ENCODE results near the gene GLB1L.

DNA sequence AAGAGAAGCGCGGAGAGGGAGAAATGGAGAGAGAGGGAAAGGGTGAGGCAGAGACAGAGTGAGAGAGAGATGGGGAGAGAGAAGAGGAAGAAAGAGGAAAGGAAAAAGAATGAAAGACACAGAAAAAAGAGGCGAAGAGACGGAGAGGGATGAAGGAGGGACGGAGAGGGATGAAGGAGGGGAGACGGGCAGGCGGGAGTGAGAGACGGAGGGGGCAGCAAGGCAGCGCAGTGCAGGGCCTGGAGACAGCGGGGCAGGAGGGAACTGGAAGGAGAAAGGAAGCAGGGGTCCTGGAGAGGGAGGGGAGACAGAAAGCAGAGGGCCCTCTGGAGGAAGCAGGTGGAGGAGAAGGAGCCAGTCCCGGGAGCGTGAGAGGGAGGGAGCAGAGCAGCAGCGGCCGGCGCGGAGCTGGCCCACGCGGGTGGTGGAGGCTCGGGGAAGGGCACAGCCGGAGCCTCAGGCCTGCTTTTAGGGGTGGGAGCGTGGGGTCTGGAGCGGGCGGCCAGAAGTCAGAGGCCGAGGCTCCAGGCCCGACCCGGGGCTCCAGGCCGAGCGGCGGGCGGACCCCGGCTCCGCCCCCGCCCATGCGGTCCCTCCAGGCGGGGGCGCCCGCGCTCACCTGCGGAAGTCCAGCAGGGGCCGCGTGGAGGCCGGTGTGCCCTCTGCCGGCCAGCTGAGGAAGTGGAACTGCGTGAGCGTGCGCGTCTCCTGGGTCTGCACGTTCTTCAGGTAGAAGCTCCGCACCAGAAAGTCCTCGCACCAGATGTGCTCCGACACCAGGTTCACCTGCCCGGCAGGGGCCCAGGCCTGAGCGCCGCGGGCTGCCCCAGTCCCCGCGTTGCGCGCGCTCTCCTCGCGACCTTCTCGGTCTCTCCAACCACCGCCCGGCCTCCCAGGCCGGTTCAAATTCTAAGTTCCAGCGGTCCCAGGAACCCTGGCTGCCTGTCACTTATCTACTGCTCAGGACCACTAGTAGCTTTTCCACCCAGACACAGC is 49.4 kb upstream of the GLB1L start:
- TF ChIP-seq EP300 (IDR thresholded peaks at IDR 0.05): no peak
- TF ChIP-seq, protein P1, sequence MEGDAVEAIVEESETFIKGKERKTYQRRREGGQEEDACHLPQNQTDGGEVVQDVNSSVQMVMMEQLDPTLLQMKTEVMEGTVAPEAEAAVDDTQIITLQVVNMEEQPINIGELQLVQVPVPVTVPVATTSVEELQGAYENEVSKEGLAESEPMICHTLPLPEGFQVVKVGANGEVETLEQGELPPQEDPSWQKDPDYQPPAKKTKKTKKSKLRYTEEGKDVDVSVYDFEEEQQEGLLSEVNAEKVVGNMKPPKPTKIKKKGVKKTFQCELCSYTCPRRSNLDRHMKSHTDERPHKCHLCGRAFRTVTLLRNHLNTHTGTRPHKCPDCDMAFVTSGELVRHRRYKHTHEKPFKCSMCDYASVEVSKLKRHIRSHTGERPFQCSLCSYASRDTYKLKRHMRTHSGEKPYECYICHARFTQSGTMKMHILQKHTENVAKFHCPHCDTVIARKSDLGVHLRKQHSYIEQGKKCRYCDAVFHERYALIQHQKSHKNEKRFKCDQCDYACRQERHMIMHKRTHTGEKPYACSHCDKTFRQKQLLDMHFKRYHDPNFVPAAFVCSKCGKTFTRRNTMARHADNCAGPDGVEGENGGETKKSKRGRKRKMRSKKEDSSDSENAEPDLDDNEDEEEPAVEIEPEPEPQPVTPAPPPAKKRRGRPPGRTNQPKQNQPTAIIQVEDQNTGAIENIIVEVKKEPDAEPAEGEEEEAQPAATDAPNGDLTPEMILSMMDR (IDR thresholded peaks at IDR 0.05): peak in 6 of 7 experiments; percentile 5 to 100 (median 97)
- TF ChIP-seq POLR2A (IDR thresholded peaks at IDR 0.05): no peak
